HG03575 (cell line): ENCODE results near the gene PAGR1.
"Not testable (repeated sequence)": the region's sequence is repeated elsewhere in the genome, so short reads cannot be mapped to it uniquely, and the experiment has no call there.

Experiments used
- ATAC-seq: cut with Tn5 transposase; IDR thresholded peaks from one replicate; pipeline ENCODE4 v1.9.1; 2021; ENCODE audit not compliant: unreplicated experiment, insufficient number of reproducible peaks, low FRiP score; ENCODE audit errors: extremely low read depth

The PAGR1 gene

DNA sequence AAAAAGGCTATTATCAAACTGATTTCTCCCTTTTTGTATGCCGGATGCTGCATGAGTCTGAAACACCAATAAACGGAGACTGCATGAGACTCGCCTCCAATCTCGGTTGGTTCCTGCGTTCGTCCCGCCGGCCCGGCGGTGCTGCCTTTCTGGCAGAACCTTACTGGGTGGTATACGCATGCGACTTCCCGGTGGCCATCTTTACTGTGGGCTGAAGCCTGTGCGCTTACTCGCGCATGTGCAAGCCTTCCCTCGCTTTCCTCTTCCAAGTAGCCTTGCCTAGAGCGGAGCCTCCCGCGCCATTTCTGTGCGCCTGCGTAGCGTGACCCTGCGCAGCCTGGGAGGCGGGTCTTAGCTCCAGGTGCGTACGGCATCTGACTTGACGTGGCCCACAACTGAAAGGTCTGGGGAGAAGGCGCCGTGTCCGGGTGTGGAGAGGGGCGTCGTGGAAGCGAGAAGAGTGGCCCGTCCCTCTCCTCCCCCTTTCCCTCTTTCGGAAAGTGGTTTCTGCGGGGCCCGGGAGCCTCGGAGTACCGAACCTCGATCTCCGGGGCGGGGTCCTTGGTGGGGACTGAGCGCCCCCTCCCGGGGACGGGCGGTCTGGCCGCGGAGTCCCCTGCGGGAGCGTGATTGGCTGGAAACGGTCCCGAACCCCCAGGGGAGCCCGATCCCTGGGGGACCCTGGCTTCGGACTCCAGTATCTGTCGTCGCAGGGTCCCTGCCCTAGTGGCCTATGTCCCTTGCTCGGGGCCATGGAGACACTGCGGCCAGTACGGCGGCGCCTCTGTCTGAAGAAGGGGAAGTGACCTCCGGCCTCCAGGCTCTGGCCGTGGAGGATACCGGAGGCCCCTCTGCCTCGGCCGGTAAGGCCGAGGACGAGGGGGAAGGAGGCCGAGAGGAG lies at the start of gene PAGR1:
TSS of gene PAGR1 (plus strand) at position 360 of the 901 bp plus-strand sequence. CDS start at position 734, 374 bp downstream.
- ATAC-seq: peak; percentile 27

DNA sequence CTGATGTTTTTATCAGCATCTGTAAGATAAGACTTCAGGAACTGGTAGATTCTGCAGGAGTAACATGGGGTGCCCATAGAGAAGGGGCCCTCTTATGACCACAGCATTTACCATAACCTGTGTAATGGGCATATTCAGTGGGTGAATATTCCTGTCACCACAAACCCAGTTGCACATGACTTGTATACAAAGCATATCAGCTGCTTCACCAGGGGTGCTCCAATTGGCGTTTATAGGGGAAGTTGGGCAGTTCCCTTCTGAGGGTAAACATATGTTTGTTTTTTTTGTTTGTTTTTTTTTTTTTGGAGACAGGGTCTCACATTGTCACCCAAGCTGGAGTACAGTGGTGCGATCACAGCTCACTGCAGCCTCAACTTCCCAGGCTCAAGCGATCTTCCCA lies 49.4 kb upstream of the PAGR1 start:
- ATAC-seq: no peak

- no peak for ATAC-seq
These were observed 48.9 kb upstream of the PAGR1 start for GRCh38 chr16:29767062-29767461.

GRCh38 chr16:29769507-29769906 lies 46.4 kb upstream of the PAGR1 start:
- ATAC-seq: no peak

DNA sequence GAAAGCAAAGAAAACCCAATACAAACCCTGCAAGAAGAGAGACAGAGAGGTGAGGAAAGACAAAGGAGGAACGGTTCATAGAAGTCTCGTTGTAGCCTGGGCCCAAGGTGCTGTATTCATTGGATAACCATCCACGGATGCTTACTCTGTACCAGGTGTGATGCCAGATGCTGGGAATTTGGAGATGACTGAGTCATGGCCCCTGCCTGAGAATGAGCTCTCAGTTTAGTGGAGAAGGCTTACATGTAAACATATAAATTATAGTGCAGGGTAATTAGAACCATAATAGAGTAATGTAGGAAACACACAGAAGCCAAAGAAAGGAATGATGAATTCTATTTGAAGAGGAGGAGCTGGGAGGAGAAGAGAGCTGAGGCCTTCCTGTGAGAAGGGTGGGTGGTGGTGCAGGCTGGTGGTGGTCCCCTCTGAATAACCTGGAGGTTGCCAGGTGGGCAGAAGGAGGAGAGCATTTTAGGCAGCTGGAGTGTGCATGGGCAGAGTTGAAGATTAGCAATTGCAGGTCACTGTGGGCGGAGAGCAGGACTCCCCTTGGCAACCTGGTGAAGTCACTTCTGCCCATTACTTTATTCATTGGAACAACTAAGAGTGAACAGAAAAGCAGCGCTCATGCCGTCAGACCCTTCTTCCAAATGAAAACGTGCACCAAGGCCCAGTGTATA lies 45.6 kb upstream of the PAGR1 start:
- no peak for ATAC-seq

- ATAC-seq: not testable (repeated sequence)
These were observed 43.6 kb upstream of the PAGR1 start for GRCh38 chr16:29772330-29772729.

DNA sequence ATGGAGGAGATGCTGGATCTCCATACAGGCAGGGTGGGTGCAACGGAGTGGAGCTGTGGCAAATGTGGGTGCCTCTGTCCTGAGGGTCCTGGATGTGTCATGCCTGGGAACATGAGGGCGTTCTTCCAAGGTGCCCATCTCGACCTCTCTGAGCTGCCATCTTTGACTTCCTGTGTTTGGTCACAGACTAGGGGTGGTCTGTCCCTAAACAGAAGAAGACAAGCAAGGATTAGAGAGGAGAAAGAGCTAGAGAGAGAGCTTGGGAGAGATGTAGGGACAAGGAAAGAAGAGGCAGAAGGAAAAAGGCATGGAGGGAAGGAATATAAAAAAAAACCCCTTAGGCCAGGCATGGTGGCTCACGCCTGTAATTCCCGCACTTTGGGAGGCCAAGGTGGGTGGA lies 41.2 kb upstream of the PAGR1 start:
- ATAC-seq: no peak

DNA sequence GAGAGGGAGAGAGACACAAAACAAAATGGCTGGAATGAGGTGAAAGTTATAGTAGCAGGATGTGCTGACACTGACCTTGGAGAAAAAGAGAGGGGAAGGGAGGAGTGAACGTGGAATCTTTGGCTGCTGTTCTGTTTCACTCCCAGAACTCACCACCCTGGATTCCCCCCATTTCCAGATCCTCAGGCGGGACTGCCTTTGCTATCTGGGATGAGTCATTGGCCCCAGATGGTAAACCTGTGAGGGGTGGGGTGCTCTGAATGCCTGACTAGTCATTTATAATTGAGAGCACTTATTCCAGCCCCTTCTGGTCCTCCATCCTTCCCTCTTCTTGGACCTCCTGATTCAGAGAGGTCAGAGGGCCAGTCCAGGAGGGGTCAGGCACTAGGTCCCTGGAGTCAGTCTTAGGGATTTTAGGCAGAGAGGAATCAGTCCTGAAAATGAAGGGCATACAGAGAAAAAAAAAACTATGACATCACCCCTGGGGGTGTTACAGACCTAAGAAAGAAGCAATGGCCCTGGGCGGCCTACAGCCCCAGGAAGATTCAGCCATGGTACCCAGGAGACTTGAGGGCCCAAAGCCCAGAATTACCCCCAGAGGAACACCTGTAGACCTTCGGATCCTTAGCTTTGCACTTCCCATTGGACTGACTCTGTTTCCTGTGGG lies 40.1 kb upstream of the PAGR1 start:
- ATAC-seq: no peak

DNA sequence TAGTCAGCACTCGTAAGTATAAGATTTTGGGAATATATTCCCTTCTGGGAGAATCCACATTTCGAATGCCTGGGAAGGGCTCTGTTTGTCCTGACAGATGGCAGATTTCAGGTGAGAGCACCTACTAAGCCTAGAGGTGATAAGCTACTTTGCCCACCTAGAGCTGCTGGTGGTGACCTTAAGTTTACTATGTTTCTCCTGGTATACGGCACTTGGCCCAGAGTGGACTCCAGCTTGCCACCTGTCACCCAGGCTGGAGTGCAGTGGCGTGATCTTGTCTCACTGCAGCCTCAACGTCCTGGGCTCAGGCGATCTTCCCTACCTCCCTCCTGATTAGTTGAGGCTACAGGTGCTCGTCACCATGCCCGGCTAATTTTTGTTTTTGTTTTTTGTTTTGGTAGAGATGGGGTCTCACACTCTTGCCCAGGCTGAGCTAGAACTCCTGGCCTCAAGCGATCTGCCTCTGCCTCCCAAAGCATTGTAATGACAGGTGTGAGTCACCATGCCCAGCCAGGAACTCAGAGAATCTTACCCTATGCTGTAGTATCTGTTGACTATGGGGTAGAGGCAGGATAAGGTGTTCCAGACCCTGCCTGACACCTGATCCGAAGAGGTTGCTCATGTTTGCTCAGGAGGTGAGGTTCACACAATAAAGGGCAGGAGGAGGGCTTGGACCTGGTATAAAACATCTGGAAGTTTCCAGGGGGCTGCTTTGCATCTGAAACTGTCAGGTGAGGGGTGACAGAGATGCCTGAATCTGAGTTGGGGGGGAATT lies 38.2 kb upstream of the PAGR1 start, which contains the start of gene ZG16:
TSS of gene ZG16 (plus strand) at position 681 of the 775 bp plus-strand sequence. CDS start 1,011 bp downstream, outside the sequence.
- ATAC-seq: no peak

DNA sequence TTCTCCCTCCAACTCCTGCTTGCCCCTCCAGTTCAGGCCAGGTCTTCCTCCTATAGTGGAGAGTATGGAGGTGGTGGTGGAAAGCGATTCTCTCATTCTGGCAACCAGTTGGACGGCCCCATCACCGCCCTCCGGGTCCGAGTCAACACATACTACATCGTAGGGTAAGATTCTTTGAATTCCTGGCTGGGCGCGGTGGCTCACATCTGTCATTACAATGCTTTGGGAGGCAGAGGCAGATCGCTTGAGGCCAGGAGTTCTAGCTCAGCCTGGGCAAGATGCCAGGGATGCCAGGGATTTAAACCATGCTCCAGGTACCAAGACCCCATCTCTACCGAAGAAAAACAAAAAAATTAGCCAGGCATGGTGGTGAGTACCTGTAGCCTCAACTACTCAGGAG lies 36.5 kb upstream of the PAGR1 start:
- no peak for ATAC-seq

DNA sequence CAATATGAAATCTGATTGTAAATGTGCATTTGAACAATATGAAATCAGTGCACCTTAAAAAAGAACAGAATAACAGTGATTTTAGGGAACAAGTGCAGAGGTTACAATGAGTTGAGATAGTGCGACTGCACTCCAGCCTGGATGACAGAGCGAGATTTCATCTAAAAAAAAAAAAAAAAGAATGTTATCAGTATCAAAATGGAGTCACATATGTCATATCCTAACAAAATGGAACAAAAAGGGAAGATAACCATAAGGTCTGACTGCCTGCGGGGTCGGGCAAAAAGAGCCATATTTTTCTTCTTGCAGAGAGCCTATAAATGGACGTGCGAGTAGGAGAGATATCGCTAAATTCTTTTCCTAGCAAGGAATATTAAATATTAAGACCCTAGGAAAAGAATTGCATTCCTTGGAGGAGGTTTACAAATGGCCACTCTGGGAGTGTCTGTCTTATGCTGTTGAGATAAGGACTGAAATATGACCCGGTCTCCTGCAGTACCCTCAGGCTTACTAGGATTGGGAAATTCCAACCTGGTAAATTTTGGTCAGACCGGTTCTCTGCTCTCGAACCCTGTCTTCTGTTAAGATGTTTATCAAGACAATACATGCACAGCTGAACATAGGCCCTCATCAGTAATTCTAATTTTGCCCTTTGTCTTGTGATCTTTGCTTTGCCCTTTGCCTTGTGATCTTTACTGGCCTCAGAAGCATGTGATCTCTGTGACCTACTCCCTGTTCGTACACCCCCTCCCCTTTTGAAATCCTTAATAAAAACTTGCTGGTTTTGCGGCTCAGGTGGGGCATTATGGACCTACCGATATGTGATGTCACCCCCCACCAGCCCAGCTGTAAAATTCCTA lies 32.6 kb upstream of the PAGR1 start:
- not testable (repeated sequence) for ATAC-seq

DNA sequence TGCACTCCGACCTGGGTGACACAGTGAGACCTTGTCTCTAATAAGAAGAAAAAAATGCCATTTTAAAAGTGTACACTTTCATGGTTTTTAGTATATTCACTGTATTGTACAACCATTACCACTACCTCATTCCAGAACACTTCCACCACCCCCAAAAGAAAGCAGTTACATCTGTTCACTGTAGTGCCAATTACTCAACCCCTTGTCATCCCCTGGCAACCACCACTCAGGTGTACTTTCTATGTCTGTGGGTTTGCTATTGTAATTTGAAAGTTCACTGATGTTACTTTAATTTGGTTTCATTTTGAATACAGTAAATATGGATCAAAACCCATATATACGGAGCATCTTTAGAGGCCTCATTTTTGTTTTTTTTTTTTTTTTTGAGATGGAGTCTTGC lies 31.8 kb upstream of the PAGR1 start:
- ATAC-seq: no peak

DNA sequence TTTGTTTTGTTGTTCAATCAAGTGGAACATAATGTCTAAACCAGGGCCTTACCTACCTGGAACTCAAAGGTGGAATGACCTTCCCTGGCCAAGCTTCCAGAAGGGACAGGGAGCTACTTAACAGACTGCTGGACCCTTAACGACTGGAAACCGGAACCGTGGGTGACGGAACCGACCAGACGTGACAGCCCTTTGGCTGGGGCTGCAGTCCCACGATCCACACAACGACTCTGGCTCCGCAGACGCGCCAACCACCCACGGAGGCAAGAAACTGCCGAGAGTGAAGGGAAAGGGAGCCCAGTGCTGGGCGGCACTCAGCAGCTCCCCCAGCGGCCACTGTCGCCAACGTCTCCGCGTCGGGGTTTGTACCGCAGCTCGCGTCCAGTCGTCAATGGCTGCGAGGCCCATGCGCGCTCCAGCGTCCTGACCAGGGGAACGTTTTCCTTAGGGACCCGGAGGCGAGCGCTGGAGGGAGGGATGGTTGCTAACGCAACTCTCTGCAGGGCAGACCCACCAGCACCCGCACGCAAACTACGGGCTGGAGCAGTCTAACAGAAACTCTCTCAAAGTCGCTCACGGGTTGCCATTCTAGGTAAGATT lies 31.0 kb upstream of the PAGR1 start:
- ATAC-seq: no peak

GRCh38 chr16:29787155-29787554 lies 28.8 kb upstream of the PAGR1 start:
- not testable (repeated sequence) for ATAC-seq

DNA sequence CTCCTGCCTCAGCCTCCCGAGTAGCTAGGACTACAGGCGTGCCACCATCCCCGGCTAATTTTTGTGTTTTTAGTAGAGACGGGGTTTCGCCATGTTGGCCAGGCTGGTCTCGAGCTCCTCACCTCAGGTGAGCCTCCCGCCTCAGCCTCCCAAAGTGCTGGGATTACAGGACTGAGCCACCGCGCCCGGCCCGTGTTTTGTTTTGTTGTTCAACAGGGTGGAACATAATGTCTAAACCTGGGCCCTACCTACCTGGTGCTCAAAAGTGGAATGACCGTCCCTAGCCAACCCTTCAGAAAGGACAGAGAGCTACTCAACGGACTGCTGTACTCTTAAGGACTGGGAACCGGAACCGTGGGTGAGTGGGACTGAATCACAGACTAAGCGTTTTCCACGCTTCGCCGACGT lies 26.2 kb upstream of the PAGR1 start:
- no peak for ATAC-seq

- peak; percentile 41 for ATAC-seq
These were observed 25.6 kb upstream of the PAGR1 start, which contains the start of gene KIF22 for GRCh38 chr16:29790183-29790948. KIF22 (plus strand) TSS chr16:29790751; CDS start chr16:29790760, 9 bp downstream.
